H9 (cell line): ENCODE data around the gene HCN2. TPM values are rescaled to one million over a fixed set of nuclear protein-coding genes. Genes with fewer than 3 reads are reported as not detected.

ENCODE experiments used
- DNase-seq: peaks from one replicate; pipeline ENCODE4 v3.0.0-alpha.2; 2017
- H2AFZ ChIP-seq: one replicate; pipeline ENCODE4 v1.6.1; 2013; ENCODE audit warnings: mild to moderate bottlenecking, low read length, control low read depth, moderate library complexity
- H2AK5ac ChIP-seq: 2 replicates; pipeline ENCODE4 v1.6.1; 2013; ENCODE audit warnings: low read length, control low read depth, mixed read lengths; ENCODE audit not compliant: insufficient read length
- H2BK120ac ChIP-seq: one replicate; pipeline ENCODE4 v1.6.1; 2013; ENCODE audit warnings: low read depth, mild to moderate bottlenecking, low read length, control low read depth, inconsistent platforms; ENCODE audit not compliant: poor library complexity, severe bottlenecking
- H2BK12ac ChIP-seq: 2 replicates; pipeline ENCODE4 v1.6.1; 2013; ENCODE audit warnings: low read length, control low read depth, mixed read lengths, low read depth; ENCODE audit not compliant: insufficient read length
- H2BK15ac ChIP-seq: 2 replicates; pipeline ENCODE4 v1.6.1; 2013; ENCODE audit warnings: low read depth, low read length, control low read depth
- H2BK20ac ChIP-seq: one replicate; pipeline ENCODE4 v1.6.1; 2013; ENCODE audit warnings: low read depth, mild to moderate bottlenecking, low read length, control low read depth, inconsistent platforms; ENCODE audit not compliant: poor library complexity, severe bottlenecking
- H2BK5ac ChIP-seq: 2 replicates; pipeline ENCODE4 v1.6.1; 2013; ENCODE audit warnings: low read length, control low read depth, mixed read lengths; ENCODE audit not compliant: insufficient read length
- H3K14ac ChIP-seq: 2 replicates; pipeline ENCODE4 v1.6.1; 2013; ENCODE audit warnings: low read length, control low read depth; ENCODE audit not compliant: insufficient read depth
- H3K18ac ChIP-seq: 2 replicates; pipeline ENCODE4 v1.6.1; 2013; ENCODE audit warnings: low read depth, mild to moderate bottlenecking, mixed read lengths, low read length, control low read depth; ENCODE audit not compliant: insufficient read length
- H3K23ac ChIP-seq: 2 replicates; pipeline ENCODE4 v1.6.1; 2013; ENCODE audit warnings: low read length, control low read depth, mixed read lengths, low read depth; ENCODE audit not compliant: insufficient read length
- H3K23me2 ChIP-seq: 2 replicates; pipeline ENCODE4 v1.6.1; 2013; ENCODE audit warnings: low read depth, mild to moderate bottlenecking, mixed read lengths, low read length, control low read depth; ENCODE audit not compliant: insufficient read length, poor library complexity, severe bottlenecking
- H3K27ac ChIP-seq: 2 replicates; pipeline ENCODE4 v1.5.1; 2013; ENCODE audit warnings: low read length, control low read depth, mixed read lengths, low read depth; ENCODE audit not compliant: insufficient read length
- H3K27me3 ChIP-seq: 2 replicates; pipeline ENCODE4 v1.6.1; 2013; ENCODE audit warnings: low read length, control low read depth, inconsistent platforms; ENCODE audit not compliant: insufficient read depth
- H3K4ac ChIP-seq: 2 replicates; pipeline ENCODE4 v1.6.1; 2013; ENCODE audit warnings: low read depth, mild to moderate bottlenecking, control low read depth, inconsistent platforms, low read length, moderate library complexity
- H3K4me1 ChIP-seq: 2 replicates; pipeline ENCODE4 v1.6.1; 2013; ENCODE audit warnings: low read length, control low read depth, inconsistent platforms; ENCODE audit not compliant: insufficient read depth
- H3K4me2 ChIP-seq: 2 replicates; pipeline ENCODE4 v1.6.1; 2013; ENCODE audit warnings: low read length, control low read depth, mixed read lengths; ENCODE audit not compliant: insufficient read length, insufficient read depth
- H3K56ac ChIP-seq: 2 replicates; pipeline ENCODE4 v1.6.1; 2013; ENCODE audit warnings: low read depth, mild to moderate bottlenecking, mixed read lengths, low read length, control low read depth; ENCODE audit not compliant: insufficient read length
- H3K79me1 ChIP-seq: 2 replicates; pipeline ENCODE4 v1.6.1; 2013; ENCODE audit warnings: low read depth, mild to moderate bottlenecking, moderate library complexity, low read length, control low read depth, inconsistent platforms; ENCODE audit not compliant: insufficient read depth, poor library complexity, severe bottlenecking
- H3K79me2 ChIP-seq: 2 replicates; pipeline ENCODE4 v1.6.1; 2013; ENCODE audit warnings: low read length, control low read depth, inconsistent platforms; ENCODE audit not compliant: insufficient read depth
- H3K9ac ChIP-seq: 2 replicates; pipeline ENCODE4 v1.6.1; 2013; ENCODE audit warnings: low read length, control low read depth, mixed read lengths; ENCODE audit not compliant: insufficient read length; ENCODE audit errors: extremely low read depth
- H3K9me3 ChIP-seq: one replicate; pipeline ENCODE4 v1.6.1; 2013; ENCODE audit warnings: low read depth, low read length, inconsistent platforms; ENCODE audit not compliant: control insufficient read depth
- H3T11ph ChIP-seq: one replicate; pipeline ENCODE4 v1.6.1; 2013; ENCODE audit warnings: mild to moderate bottlenecking, low read length, control low read depth, inconsistent platforms
- H4K20me1 ChIP-seq: one replicate; pipeline ENCODE4 v1.6.1; 2013; ENCODE audit not compliant: control insufficient read depth, insufficient read length, insufficient read depth
- H4K5ac ChIP-seq: 2 replicates; pipeline ENCODE4 v1.6.1; 2013; ENCODE audit warnings: low read depth, mild to moderate bottlenecking, mixed read lengths, low read length, control low read depth; ENCODE audit not compliant: insufficient read length
- H4K8ac ChIP-seq: replicated peaks from 2 replicates; pipeline ENCODE4 v1.6.1; 2013; ENCODE audit warnings: low read length, control low read depth, mixed read lengths, low read depth; ENCODE audit not compliant: insufficient read length
- H4K91ac ChIP-seq: 2 replicates; pipeline ENCODE4 v1.6.1; 2013; ENCODE audit warnings: low read depth, mild to moderate bottlenecking, moderate library complexity, mixed read lengths, low read length, control low read depth; ENCODE audit not compliant: insufficient read length
- H3K27ac Mint-ChIP-seq, 3 experiments: 2 replicates in 2 of 3; 3 replicates in 1 of 3; pipeline ENCODE4 v1.8.0; 2020 to 2021; ENCODE audit warnings: mixed read lengths in 3 of 3, mild to moderate bottlenecking in 1 of 3, moderate library complexity in 1 of 3
- H3K27me3 Mint-ChIP-seq: 2 replicates; pipeline ENCODE4 v1.8.0; 2021; ENCODE audit warnings: low read depth, mild to moderate bottlenecking, moderate library complexity, mixed read lengths
- H3K36me3 Mint-ChIP-seq, 3 experiments: 2 replicates in 2 of 3; 3 replicates in 1 of 3; pipeline ENCODE4 v1.8.0; 2020 to 2021; ENCODE audit warnings: low read depth in 3 of 3, mixed read lengths in 3 of 3; ENCODE audit not compliant: insufficient read depth in 1 of 3
- H3K4me1 Mint-ChIP-seq, 2 experiments: 2 replicates each; pipeline ENCODE4 v1.8.0; 2020; ENCODE audit warnings: mixed read lengths in 2 of 2
- H3K4me3 Mint-ChIP-seq, 2 experiments: 2 replicates in 1 of 2; 3 replicates in 1 of 2; pipeline ENCODE4 v1.8.0; 2020 to 2021; ENCODE audit warnings: mild to moderate bottlenecking in 2 of 2, mixed read lengths in 2 of 2, moderate library complexity in 1 of 2
- H3K9me3 Mint-ChIP-seq, 2 experiments: 2 replicates in 1 of 2; 3 replicates in 1 of 2; pipeline ENCODE4 v1.8.0; 2020; ENCODE audit warnings: mild to moderate bottlenecking in 2 of 2, mixed read lengths in 2 of 2, moderate library complexity in 1 of 2
- WGBS: extraction: QIAGEN DNeasy Blood & Tissue Kit; methylation state at CpG from one replicate; pipeline ENCODE4 v1.1.7; 2013; ENCODE audit warnings: missing lambda C conversion rate, low lambda C conversion rate, mixed read lengths; ENCODE audit not compliant: insufficient read length; ENCODE audit errors: extremely low coverage; 5-methylcytosine and 5-hydroxymethylcytosine counted together
- total RNA-seq: library from RNA; stranded (reverse); gene quantifications from 2 replicates; pipeline ENCODE4 v1.2.1, GENCODE V29; 2021
- TF ChIP-seq, protein P1 (sequence below): fragments of 200-600 bp; sonication (generic); conservative IDR thresholded peaks from 3 replicates; pipeline ENCODE4 v1.8.0; 2021; ENCODE audit warnings: antibody characterized with exemption, mild to moderate bottlenecking

HCN2 gene
- total RNA-seq, 1 experiment from 2014 or later = 3.7 TPM

GRCh38 chr19:566844-567243 lies 22.8 kb upstream of the HCN2 start:
- no peaks in the 10 kb centered on the region for H3K79me2 ChIP-seq
- Mint-ChIP-seq H3K36me3 (peaks cover 12 to 21% (median 15%) of the 10 kb centered on the region in 3 experiments), H3K4me1 (peaks cover 17 to 19% of the 10 kb centered on the region in 2 experiments), H3K4me3 (no peak overlapping the region), H3K27me3 (peaks cover 33% of the 10 kb centered on the region), H3K27ac (no peak overlapping the region), H3K9me3 (peaks cover 26% of the 10 kb centered on the region in 2 experiments)
- H3K4me1 ChIP-seq = no peaks in the 10 kb centered on the region; the same call in 1 of the 2 replicates
- WGBS = no CpG with 5 or more reads among the region's 16 CpGs
- no peak overlapping the region for H2BK120ac ChIP-seq
- no peak overlapping the region for H2BK5ac ChIP-seq
- no peak overlapping the region for H2BK20ac ChIP-seq
- H2BK15ac ChIP-seq = no peak overlapping the region
- peaks cover 7% of the 10 kb centered on the region for H3K23me2 ChIP-seq
- no peak overlapping the region for H3K23ac ChIP-seq
- no peak overlapping the region for H2BK12ac ChIP-seq
- no peak overlapping the region for H4K8ac ChIP-seq
- no peak overlapping the region for H3T11ph ChIP-seq
- H2AFZ ChIP-seq = no peak overlapping the region
- H3K4ac ChIP-seq = no peak overlapping the region
- no peak overlapping the region for H4K5ac ChIP-seq
- no peak for DNase-seq
- no peak overlapping the region for H3K18ac ChIP-seq
- no peak overlapping the region for H3K4me2 ChIP-seq
- H3K56ac ChIP-seq = no peak overlapping the region
- no peak overlapping the region for H4K91ac ChIP-seq
- no peaks in the 10 kb centered on the region for H3K9me3 ChIP-seq
- TF ChIP-seq, protein P1, sequence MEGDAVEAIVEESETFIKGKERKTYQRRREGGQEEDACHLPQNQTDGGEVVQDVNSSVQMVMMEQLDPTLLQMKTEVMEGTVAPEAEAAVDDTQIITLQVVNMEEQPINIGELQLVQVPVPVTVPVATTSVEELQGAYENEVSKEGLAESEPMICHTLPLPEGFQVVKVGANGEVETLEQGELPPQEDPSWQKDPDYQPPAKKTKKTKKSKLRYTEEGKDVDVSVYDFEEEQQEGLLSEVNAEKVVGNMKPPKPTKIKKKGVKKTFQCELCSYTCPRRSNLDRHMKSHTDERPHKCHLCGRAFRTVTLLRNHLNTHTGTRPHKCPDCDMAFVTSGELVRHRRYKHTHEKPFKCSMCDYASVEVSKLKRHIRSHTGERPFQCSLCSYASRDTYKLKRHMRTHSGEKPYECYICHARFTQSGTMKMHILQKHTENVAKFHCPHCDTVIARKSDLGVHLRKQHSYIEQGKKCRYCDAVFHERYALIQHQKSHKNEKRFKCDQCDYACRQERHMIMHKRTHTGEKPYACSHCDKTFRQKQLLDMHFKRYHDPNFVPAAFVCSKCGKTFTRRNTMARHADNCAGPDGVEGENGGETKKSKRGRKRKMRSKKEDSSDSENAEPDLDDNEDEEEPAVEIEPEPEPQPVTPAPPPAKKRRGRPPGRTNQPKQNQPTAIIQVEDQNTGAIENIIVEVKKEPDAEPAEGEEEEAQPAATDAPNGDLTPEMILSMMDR = no peak
- no peaks in the 10 kb centered on the region for H3K27me3 ChIP-seq
- H3K14ac ChIP-seq = no peak overlapping the region
- no peak overlapping the region for H3K9ac ChIP-seq
- H4K20me1 ChIP-seq = no peaks in the 10 kb centered on the region
- H3K79me1 ChIP-seq = no peaks in the 10 kb centered on the region
- no peak overlapping the region for H2AK5ac ChIP-seq
- H3K27ac ChIP-seq = no peak overlapping the region
